GM18505 (cell line): ENCODE measurements around the gene TMEM234.
"Not testable (repeated sequence)": the region's sequence is repeated elsewhere in the genome, so short reads cannot be mapped to it uniquely, and the experiment has no call there.

Source experiments
- ATAC-seq: cut with Tn5 transposase; IDR thresholded peaks from one replicate; pipeline ENCODE4 v1.9.1; 2021; ENCODE audit not compliant: unreplicated experiment
- POLR2A ChIP-seq: IDR thresholded peaks from 4 replicates; pipeline ENCODE4 v1.6.1; 2011; ENCODE audit warnings: borderline replicate concordance; ENCODE audit not compliant: insufficient read depth, insufficient read length; ENCODE audit errors: extremely low read depth

TMEM234 gene

DNA sequence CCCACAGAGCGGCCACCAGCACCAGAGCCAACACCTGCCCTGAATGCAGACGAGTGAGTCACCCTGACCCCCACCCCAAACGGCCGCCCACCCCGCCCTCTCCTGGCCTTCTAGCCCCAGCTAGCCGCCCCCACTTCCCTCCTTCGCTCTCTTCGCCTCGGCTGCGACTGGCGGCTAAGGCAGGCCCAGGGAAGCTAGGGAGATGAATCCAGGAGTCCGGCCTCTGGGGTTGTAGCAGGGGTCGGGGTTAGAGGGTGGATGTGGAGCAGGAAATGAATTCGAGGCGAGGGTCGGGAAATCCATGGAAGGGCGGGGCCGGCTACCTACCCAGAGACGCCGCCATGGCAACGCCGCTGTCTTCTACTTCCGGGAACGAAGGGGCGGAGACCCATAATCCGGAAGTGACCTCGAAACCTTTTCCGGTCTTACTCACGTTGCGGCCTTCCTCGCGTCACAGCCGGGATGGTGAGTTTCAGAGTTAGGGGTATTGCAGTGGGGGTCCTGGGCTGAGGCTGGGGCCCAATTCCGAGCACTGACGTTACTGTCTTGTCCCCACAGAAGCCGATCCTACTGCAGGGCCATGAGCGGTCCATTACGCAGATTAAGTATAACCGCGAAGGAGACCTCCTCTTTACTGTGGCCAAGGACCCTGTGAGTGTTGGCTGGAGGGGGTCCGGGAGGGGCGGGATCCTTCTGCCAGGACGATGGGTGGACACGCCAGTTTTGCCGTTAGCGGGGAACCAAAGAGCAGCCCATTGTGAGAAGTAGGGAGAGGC lies at the start of gene TMEM234, which contains the start of gene EIF3I:
TSS of gene TMEM234 (minus strand) at position 374 of the 776 bp plus-strand sequence. CDS start at position 343, 31 bp downstream.
TSS of gene EIF3I (plus strand) at position 428 of the 776 bp plus-strand sequence. CDS start at position 463, 35 bp downstream.
- peak; percentile 84 for ATAC-seq

DNA sequence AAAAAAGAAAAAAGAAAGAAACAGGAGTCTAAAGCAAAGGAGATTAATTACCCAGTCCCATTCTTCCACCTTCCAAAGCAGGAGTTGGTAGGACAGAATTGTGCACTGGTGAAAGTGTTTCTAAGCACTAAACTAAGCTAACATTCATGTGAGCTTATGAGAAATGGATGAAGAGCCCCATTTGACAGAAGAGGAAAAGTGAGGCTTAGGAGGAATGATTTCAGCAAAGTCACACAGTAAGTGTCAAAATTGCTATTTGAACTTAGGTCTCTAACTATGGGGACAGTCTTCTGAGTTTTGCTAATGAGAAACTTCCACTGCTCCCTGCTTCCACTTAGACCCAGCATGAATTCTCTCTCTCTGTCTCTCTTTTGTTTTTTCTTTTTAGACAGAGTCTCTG lies 47.6 kb upstream of the TMEM234 start:
- TF ChIP-seq POLR2A, result no peak
- no peak for ATAC-seq

More for the DNA sequence above, at the start of gene TMEM234, which contains the start of gene EIF3I:
- peak; percentile 85 for TF ChIP-seq POLR2A

DNA sequence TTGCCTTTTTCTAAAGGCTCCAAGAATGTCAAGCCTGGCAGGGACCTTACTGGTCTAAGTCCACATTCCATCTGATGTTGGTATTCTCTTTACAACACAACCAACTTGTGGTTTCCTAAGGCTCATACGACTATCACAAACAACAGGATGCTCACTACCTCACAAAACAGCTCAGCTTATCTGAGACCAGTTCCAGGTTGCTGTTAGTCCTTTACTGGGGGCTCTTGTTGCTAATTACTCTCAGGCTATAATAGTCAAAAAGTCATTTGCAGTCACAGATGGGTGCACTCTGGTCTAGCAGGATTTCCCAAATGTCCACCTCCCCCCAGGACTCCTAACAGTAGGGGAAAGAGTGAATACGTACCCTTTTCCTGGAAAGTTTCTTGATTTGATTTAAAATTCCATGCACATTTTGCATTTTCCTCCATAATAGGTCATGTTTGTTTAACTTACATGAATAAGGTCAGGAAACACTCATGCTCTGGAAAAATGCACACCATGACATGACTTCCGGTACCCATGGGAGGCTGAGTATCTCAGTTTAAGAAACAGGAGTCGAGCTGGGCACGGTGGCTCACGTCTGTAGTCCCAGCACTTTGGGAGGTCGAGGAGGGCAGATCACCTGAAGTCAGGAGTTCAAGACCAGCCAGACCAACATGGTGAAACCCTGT lies 44.9 kb upstream of the TMEM234 start:
- TF ChIP-seq POLR2A, result no peak
- no peak for ATAC-seq

DNA sequence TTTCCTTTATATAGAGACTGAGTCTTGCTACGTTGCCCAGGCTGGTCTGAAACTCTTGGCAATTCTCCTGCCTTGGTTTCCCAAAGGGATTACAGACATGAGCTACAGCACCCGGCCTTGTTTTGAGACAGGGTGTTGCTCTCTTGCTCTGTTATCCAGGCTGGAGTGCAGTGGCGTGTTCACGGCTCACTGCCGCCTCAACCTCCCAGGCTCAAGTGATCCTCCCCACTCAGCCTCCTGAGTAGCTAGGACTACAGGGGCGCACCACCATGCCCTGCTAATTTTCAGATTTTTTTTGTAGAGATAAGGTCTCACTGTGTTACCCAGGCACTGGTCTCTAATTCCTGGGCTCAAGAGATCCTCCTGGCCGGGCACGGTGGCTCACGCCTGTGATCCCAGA lies 43.7 kb upstream of the TMEM234 start:
- TF ChIP-seq POLR2A, result no peak
- ATAC-seq, result no peak

DNA sequence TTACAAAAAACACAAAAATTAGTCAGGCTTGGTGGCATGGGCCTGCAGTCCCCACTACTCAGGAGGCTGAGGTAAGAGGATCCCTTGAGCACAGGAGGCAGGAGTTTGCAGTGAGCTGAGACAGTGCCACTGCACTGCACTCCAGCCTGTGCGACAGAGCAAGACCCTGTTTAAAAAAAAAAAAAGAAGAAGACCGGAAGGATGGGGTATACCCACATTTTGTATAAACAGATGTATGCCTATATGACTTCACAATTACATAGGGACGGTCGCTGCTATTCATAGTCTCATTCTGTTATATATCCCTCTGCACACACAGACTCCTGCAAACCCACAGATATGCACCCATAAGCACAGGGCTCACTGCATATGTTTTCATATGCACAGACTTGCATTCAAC lies 41.6 kb upstream of the TMEM234 start:
- no peak for ATAC-seq
- no peak for TF ChIP-seq POLR2A

DNA sequence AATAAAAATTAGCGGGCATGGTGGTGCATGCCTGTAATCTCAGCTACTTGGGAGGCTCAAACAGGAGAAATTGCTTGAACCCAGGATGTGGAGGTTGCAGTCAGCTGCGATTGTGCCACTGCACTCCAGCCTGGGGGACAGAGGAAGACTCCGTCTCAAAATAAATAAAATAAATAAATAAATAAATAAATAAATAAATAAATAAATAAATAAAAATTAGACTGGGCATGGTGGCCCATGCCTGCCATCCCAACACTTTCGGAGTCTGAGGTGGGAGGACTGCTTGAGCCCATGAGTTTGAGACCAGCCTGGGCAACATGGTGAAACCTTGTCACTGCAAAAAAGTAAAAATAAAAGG lies 41.1 kb upstream of the TMEM234 start:
- ATAC-seq, result not testable (repeated sequence)

DNA sequence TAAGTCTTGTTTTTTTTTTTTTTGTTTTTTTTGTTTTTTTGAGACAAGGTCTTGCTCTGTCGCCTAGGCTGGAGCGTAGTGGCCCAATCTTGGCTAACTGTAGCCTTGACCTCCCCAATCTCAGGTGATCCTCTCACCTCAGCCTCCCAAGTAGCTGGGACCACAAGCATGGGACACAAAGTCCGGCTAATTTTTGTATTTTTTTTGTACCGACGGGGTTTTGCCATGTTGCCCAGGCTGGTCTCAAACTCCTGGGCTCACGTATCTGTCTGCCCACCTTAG lies 35.0 kb upstream of the TMEM234 start:
- no peak for ATAC-seq
- no peak for TF ChIP-seq POLR2A

DNA sequence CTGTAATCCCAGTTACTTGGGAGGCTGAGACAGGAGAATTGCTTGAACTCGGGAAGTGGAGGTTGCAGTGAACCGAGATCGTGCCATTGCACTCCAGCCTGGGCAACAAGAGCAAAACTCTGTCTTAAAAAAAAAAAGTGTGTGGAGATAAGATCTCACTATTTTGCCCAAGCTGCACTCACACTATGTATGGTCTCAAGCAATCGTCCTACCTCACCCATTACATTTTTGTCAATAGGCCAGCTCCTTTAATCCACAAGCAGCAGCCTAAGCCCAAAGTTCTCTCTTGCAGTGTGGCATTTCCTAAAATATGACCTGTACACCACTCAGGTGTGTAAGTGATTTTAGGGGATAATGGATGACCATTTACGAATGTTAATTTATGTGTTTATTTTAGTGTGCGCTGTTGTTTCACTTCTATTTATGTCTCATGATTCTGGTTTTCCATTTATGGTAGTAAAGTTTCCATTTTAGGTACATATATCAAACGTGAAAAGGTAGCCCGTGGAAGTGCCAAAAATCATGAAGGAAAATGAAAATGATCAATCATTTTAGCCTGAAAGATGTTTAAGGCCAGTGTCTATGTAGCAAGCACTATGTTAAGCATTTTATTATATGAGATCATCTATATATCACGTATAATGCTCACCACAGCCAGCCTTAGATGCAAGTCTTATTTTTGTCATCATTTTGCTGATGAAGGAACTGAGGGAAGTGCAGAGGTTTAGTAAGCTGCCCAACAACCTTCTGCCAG lies 34.5 kb upstream of the TMEM234 start:
- no peak for ATAC-seq
- no peak for TF ChIP-seq POLR2A

DNA sequence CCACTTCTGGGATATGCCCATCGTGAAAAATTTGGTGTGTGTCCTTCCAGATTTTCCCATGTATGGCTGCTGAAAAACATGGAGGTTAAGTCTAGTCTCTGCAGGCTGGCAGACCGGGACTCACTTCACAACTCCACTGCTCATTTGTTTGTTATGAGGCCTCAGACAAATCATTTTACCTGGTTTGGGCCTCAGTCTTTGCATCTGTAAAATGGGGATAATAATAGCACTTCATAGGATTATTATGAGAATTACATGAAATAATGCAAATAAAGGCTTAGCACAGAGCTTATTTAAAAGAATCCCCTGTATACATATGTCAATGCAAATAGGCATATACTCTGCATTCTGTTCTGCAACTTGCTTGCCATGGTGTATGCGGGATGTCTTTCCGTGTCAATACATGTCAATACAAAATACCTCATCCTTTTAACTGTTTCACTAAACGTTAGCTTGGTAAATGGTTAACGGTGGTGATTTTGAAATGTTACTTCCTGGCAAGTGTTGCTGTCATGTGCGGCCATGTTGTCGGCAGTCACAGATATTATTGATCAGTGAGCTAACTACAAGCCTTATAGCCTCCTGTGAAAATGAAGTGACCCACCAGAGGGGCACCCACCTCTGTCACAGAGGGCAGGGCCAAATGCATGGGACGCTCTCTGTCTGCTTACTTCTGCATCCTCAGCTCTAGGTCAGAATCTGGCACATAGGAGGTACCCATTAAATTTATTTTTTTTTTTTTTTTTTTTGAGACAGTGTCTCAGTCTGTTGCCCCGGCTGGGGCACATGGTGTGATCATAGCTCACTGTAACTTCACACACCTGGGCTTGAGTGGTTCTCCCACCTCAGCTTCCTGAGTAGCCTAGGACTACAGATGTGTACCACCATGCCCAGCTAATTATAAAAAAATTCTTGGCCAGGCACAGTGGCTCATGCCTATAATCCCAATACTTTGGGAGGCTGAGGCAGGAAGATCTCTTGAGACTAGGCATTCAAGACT lies 33.2 kb upstream of the TMEM234 start:
- no peak for ATAC-seq

DNA sequence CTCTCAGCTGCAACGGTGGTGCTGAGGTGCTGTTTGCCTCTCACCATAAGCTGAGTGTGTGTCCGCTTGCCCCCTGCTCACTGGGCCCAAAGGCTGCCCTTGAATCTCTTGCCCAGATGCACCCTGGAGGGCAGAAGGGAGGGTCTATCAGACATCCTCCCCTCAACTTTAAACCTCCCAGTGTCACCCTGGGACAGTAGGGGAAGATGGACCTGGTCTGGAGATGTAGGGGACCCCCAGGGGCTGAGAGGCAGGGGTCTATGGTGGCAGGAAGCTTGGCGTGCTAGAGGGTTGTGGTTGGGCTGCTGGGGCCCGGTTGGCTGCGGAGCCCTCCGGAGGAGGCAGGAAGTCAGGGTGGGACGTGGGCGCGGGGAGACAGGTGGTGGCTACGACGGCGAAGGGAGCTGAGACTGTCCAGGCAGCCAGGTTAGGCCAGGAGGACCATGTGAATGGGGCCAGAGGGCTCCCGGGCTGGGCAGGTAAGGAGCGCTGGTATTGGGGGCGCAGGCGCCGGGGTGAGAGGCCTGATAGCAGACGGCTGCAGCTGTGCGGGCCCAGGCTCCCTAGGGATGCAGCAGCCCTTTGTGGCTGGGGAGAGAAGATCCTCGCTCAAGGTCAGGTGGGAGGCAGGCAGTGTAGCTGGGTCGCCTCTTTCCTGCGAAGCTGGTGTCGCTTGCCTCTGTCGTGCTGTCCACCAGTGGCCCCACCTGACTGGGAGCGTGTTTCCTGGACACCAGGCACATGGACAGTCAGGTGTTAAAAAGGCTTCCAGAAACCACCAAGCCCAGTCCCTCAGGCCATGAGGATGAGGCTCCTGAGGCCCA lies 29.0 kb upstream of the TMEM234 start, which contains the start of gene LCK:
TSS of gene LCK (plus strand) at position 373 of the 824 bp plus-strand sequence. CDS start 23,065 bp downstream, outside the sequence.
- no peak for ATAC-seq
- peak; percentile 75 for TF ChIP-seq POLR2A

More for the DNA sequence above, 33.2 kb upstream of the TMEM234 start:
- no peak for TF ChIP-seq POLR2A

DNA sequence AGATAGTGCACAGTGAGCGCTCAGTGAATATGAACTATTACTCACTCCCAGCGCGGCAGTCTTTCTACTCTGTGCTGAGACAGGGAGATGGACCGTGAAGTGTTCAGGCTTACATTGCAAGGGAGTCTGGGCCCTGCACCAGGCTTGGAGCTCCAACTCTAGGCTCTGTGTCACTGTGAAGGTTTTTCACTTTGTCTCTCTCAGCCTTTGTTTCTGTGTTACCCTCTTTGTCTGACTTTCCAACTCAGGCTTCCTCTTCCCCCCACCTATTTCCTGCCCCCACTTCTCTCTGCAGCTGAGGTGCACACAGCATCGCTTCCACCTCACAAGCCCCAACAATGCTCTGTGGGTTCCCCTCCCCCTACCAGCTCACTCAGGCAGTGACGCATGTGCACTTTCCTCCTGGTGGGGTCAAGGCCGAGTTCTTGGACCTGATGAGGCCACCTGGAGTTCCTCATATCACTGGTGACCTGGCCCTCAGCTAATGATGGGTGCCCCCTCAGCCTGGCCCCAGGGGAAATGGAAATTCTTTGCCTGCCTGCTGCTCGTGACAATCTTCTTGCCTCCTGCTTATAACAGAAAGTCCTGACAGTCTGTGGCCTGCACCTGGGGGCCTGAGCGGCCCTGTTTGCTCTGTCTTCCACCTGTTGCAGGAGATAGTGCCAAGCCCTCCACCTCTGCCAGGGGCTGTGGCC lies 27.8 kb upstream of the TMEM234 start:
- peak; percentile 52 for ATAC-seq
- TF ChIP-seq POLR2A, result peak; percentile 79

DNA sequence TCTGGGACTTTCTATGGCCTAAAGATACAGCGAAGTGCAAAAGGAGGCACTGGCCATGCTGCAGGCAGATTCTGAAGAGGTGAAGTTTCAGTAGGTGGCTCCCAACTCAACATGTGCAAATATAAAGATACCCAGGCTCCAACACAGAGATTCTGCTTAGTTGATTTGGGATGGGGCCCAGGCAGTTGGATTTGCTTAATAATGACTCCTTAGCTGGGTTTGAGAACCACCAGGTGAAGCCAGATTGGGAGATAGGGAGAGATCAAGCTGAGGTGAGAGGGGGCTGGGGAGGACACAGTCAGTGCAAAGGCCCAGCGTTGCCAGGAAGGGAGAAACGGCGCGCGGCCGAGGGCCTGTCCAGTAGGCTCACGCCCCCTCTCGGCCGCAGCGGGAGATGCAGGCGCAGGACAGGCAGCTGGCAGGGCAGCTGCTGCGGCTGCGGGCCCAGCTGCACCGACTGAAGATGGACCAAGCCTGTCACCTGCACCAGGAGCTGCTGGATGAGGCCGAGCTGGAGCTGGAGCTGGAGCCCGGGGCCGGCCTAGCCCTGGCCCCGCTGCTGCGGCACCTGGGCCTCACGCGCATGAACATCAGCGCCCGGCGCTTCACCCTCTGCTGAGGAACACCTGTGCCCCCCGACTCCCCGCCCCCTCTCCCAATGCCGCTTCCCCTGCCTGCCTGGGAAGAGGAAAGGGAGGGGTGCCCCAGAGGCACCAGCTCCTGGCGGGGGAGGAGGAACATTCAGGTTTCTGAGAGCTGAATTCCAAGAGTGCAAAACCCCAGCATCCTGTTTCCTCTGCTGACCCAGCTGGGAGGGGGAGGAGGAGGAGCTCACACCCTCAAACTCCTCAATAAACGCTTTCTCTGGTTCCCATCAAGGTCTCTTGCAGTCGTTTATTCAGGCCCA lies 26.1 kb upstream of the TMEM234 start:
- ATAC-seq, result peak; percentile 30
- TF ChIP-seq POLR2A, result no peak
